Breast epithelium (tissue), 4 donors: ENCODE results near the gene FZD2. TPM values are rescaled to one million over a fixed set of nuclear protein-coding genes. Genes with fewer than 3 reads are reported as not detected.
A peak's percentile ranks its signal among the peaks of the same experiment; 100 is the strongest.

Experiments
- DNase-seq, 2 donors: peaks; one replicate each; pipeline ENCODE4 v3.0.0-alpha.2; 2019; ENCODE audit warnings: low spot score in 2 of 2
- H3K27ac ChIP-seq, 2 donors: fragments of 200-600 bp; sonication (generic) in 1 of 2; one replicate each; pipeline ENCODE4 v1.5.1; 2016 to 2019; ENCODE audit warnings: mild to moderate bottlenecking in 1 of 2
- H3K27me3 ChIP-seq, 2 donors: fragments of 200-600 bp; sonication (generic) in 1 of 2; one replicate each; pipeline versions ENCODE4 v1.5.1 to v1.6.0; 2017 to 2019; ENCODE audit warnings: control low read depth in 1 of 2, mild to moderate bottlenecking in 1 of 2
- H3K36me3 ChIP-seq: fragments of 200-600 bp; one replicate; pipeline ENCODE4 v1.5.1; 2019
- H3K4me1 ChIP-seq, 2 donors: fragments of 200-600 bp; sonication (generic); one replicate each; pipeline ENCODE4 v1.5.1; 2016 to 2019; ENCODE audit warnings: control low read depth in 1 of 2
- H3K4me3 ChIP-seq, 3 donors: fragments of 200-600 bp; sonication (generic); 1 replicate in 2 of 3; 2 replicates in 1 of 3; pipeline ENCODE4 v1.5.1; 2016 to 2019; ENCODE audit warnings: mild to moderate bottlenecking in 3 of 3, moderate library complexity in 2 of 3
- H3K9me3 ChIP-seq, 2 donors: fragments of 200-600 bp; sonication (generic) in 1 of 2; one replicate each; pipeline ENCODE4 v1.5.1; 2016 to 2019; ENCODE audit warnings: control low read depth in 1 of 2
- POLR2A ChIP-seq: fragments of 450-650 bp; IDR thresholded peaks from one replicate; pipeline ENCODE4 v1.6.1; 2016; ENCODE audit warnings: antibody characterized with exemption, mild to moderate bottlenecking, moderate library complexity
- POLR2AphosphoS5 ChIP-seq, 3 donors: sonication (generic); formaldehyde crosslinking; IDR thresholded peaks; one replicate each; pipeline ENCODE4 v1.6.1; 2017; ENCODE audit warnings: antibody characterized with exemption in 3 of 3
- intact Hi-C: fragments of 100-400 bp; cut with DNase I; formaldehyde crosslinking; loops from one replicate; pipeline ENCODE4 v1.15.1; 2023; ENCODE audit warnings: low total_unique reads
- total RNA-seq, 3 donors: library from RNA; depleted of rRNA; stranded (reverse); fragments of >200 nt; gene quantifications; one replicate each; pipeline ENCODE4 v1.1.0, GENCODE V29; 2016
- TF ChIP-seq, protein P1 (sequence below), 3 donors: fragments of 450-650 bp; IDR thresholded peaks; one replicate each; pipeline ENCODE4 v1.5.1; 2016 to 2017; ENCODE audit warnings: antibody characterized with exemption in 3 of 3, mild to moderate bottlenecking in 3 of 3, moderate library complexity in 3 of 3

Gene FZD2
- total RNA-seq, 3 donors from 2014 or later = 1.9 to 3.6 (median 3.0) TPM

- Histone ChIP-seq H3K36me3 (no peaks in the 10 kb centered on the region), H3K4me1 (no peaks in the 10 kb centered on the region), H3K27ac (no peak overlapping the region), H3K9me3 (no peaks in the 10 kb centered on the region), H3K27me3 (no peaks in the 10 kb centered on the region), H3K4me3 (no peak overlapping the region)
- DNase-seq = no peak
- intact Hi-C loops = no loop called here
- TF ChIP-seq POLR2A (no peak), POLR2AphosphoS5 (IDR thresholded peaks at IDR 0.05) (no peak)
- TF ChIP-seq, protein P1, sequence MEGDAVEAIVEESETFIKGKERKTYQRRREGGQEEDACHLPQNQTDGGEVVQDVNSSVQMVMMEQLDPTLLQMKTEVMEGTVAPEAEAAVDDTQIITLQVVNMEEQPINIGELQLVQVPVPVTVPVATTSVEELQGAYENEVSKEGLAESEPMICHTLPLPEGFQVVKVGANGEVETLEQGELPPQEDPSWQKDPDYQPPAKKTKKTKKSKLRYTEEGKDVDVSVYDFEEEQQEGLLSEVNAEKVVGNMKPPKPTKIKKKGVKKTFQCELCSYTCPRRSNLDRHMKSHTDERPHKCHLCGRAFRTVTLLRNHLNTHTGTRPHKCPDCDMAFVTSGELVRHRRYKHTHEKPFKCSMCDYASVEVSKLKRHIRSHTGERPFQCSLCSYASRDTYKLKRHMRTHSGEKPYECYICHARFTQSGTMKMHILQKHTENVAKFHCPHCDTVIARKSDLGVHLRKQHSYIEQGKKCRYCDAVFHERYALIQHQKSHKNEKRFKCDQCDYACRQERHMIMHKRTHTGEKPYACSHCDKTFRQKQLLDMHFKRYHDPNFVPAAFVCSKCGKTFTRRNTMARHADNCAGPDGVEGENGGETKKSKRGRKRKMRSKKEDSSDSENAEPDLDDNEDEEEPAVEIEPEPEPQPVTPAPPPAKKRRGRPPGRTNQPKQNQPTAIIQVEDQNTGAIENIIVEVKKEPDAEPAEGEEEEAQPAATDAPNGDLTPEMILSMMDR (IDR thresholded peaks at IDR 0.05) = no peak
Measured at GRCh38 chr17:44595216-44595775, 38.0 kb downstream of the FZD2 start.

GRCh38 chr17:44598329-44598728 is 41.0 kb downstream of the FZD2 start:
- TF ChIP-seq, protein P1 (IDR thresholded peaks at IDR 0.05) = no peak
- TF ChIP-seq POLR2A (no peak), POLR2AphosphoS5 (IDR thresholded peaks at IDR 0.05) (no peak)
- no peaks in the 10 kb centered on the region for H3K36me3 ChIP-seq
- H3K4me1 ChIP-seq = no peaks in the 10 kb centered on the region
- intact Hi-C loops = no loop called here
- H3K27ac ChIP-seq = no peak overlapping the region
- DNase-seq = no peak
- no peaks in the 10 kb centered on the region for H3K27me3 ChIP-seq
- H3K9me3 ChIP-seq = no peaks in the 10 kb centered on the region
- H3K4me3 ChIP-seq = no peak overlapping the region

DNA sequence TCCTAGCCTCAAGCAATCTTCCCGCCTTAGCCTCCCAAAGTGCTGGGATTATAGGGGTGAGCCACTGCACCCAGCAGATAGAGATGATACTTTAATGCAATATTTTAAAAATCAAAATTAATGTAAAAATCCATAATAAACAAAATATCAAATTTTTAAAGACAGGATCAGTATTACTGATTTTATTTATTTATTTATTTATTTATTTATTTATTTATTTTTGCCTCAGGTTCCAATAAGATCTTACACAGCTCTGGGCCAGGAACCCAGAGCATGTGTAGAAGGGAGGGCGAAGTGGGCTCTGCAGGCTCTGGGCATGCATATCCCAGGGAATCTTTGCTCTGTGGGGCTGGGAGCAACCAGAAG is 41.6 kb downstream of the FZD2 start:
- intact Hi-C loops = no loop called here
- DNase-seq = no peak
- H3K27ac ChIP-seq = no peak overlapping the region
- no peaks in the 10 kb centered on the region for H3K9me3 ChIP-seq
- H3K27me3 ChIP-seq = no peaks in the 10 kb centered on the region
- no peak overlapping the region for H3K4me3 ChIP-seq
- H3K36me3 ChIP-seq = no peaks in the 10 kb centered on the region
- TF ChIP-seq, protein P1 (IDR thresholded peaks at IDR 0.05) = no peak
- TF ChIP-seq POLR2AphosphoS5 (IDR thresholded peaks at IDR 0.05) = no peak
- no peak for TF ChIP-seq POLR2A
- H3K4me1 ChIP-seq = no peaks in the 10 kb centered on the region

- peak overlapping the region; percentile 52 to 84 for H3K27ac ChIP-seq
Measured at GRCh38 chr17:44599298-44600175, 42.3 kb downstream of the FZD2 start.

More at GRCh38 chr17:44599298-44600175, 42.3 kb downstream of the FZD2 start:
- Histone ChIP-seq H3K9me3 (no peaks in the 10 kb centered on the region), H3K4me1 (no peaks in the 10 kb centered on the region), H3K27me3 (no peaks in the 10 kb centered on the region), H3K4me3 (no peak overlapping the region), H3K36me3 (no peaks in the 10 kb centered on the region)
- intact Hi-C loops = no loop called here
- DNase-seq = peak in 1 of 2 donors; percentile 21
- TF ChIP-seq, protein P1 (IDR thresholded peaks at IDR 0.05) = no peak
- TF ChIP-seq POLR2A (no peak), POLR2AphosphoS5 (IDR thresholded peaks at IDR 0.05) (no peak)
